ENCODE data around the gene HNMT. TPM values are rescaled to one million over a fixed set of nuclear protein-coding genes. Genes with fewer than 3 reads are reported as not detected.
"Not testable (repeated sequence)": the region's sequence is repeated elsewhere in the genome, so short reads cannot be mapped to it uniquely, and the experiment has no call there.

HNMT gene
- 100 to 1,000 TPM in 1 of 4 donors, 10 to 100 TPM in 3; 21.5 to 122 (median 60.4) TPM for total RNA-seq

- H3K27ac ChIP-seq, result peak within 1 kb of the TSS; percentile 86 to 96
- H3K9me3 ChIP-seq, result no peaks in the 10 kb centered on the region
- peak within 1 kb of the TSS; percentile 45 to 54 for H3K4me3 ChIP-seq
- peak in 1 of 2 donors; percentile 29 for DNase-seq
- H3K4me1 ChIP-seq, result no peaks in the 10 kb centered on the region
- no peaks in the 10 kb centered on the region for H3K36me3 ChIP-seq
- intact Hi-C loops (cut with DNase I; ENCODE audit: low total_unique reads), result no loop called here
- TF ChIP-seq POLR2A (IDR thresholded peaks at IDR 0.05) (peak in 1 of 2 donors; percentile 26), CTCF (IDR thresholded peaks at IDR 0.05) (no peak)
- H3K27me3 ChIP-seq, result no peaks in the 10 kb centered on the region
Observed at GRCh38 chr2:137964066-137964858, at the start of gene HNMT. Gene HNMT (plus strand): TSS chr2:137964473. CDS start chr2:137964492, 19 bp downstream.

GRCh38 chr2:137921105-137921880 is 43.0 kb upstream of the HNMT start:
- Histone ChIP-seq H3K4me3 (no peak overlapping the region), H3K36me3 (no peaks in the 10 kb centered on the region), H3K27ac (no peak overlapping the region), H3K27me3 (no peaks in the 10 kb centered on the region), H3K9me3 (no peaks in the 10 kb centered on the region), H3K4me1 (no peaks in the 10 kb centered on the region)
- TF ChIP-seq POLR2A (IDR thresholded peaks at IDR 0.05) (no peak), CTCF (IDR thresholded peaks at IDR 0.05) (no peak)
- DNase-seq, result no peak
- intact Hi-C loops (cut with DNase I; ENCODE audit: low total_unique reads), result no loop called here

GRCh38 chr2:137922171-137922570 is 42.1 kb upstream of the HNMT start:
- H3K4me3 ChIP-seq; H3K36me3 ChIP-seq; H3K4me1 ChIP-seq; H3K9me3 ChIP-seq; DNase-seq; H3K27ac ChIP-seq; intact Hi-C loops (cut with DNase I; ENCODE audit: low total_unique reads); H3K27me3 ChIP-seq: not testable (repeated sequence)

GRCh38 chr2:137924019-137924418 is 40.3 kb upstream of the HNMT start:
- no peaks in the 10 kb centered on the region for H3K9me3 ChIP-seq
- no peak overlapping the region for H3K27ac ChIP-seq
- DNase-seq, result no peak
- H3K27me3 ChIP-seq, result no peaks in the 10 kb centered on the region
- H3K36me3 ChIP-seq, result no peaks in the 10 kb centered on the region
- intact Hi-C loops (cut with DNase I; ENCODE audit: low total_unique reads), result no loop called here
- no peak for TF ChIP-seq CTCF (IDR thresholded peaks at IDR 0.05)
- TF ChIP-seq POLR2A (IDR thresholded peaks at IDR 0.05), result no peak
- no peak overlapping the region for H3K4me3 ChIP-seq
- H3K4me1 ChIP-seq, result no peaks in the 10 kb centered on the region

- Histone ChIP-seq H3K4me1 (no peaks in the 10 kb centered on the region), H3K27ac (no peak overlapping the region), H3K9me3 (no peaks in the 10 kb centered on the region), H3K4me3 (no peak overlapping the region), H3K27me3 (no peaks in the 10 kb centered on the region), H3K36me3 (no peaks in the 10 kb centered on the region)
- no peak for DNase-seq
- intact Hi-C loops (cut with DNase I; ENCODE audit: low total_unique reads), result no loop called here
- TF ChIP-seq CTCF (IDR thresholded peaks at IDR 0.05) (no peak), POLR2A (IDR thresholded peaks at IDR 0.05) (no peak)
Observed at GRCh38 chr2:137925599-137925998, 38.7 kb upstream of the HNMT start.
